GM23338 (cell line): ENCODE results near the gene ZNF74. TPM values are rescaled to one million over a fixed set of nuclear protein-coding genes. Genes with fewer than 3 reads are reported as not detected.

Source experiments
- ATAC-seq: fragments of 200-7000 bp; cut with Tn5 transposase; 3 replicates; pipeline ENCODE4 v1.9.1; 2020
- DNase-seq: peaks from one replicate; pipeline ENCODE4 v3.0.0-alpha.2; 2015; ENCODE audit warnings: low spot score
- H2AFZ ChIP-seq: fragments of 200-600 bp; sonication (generic); 2 replicates; pipeline ENCODE4 v1.8.0; 2016; ENCODE audit warnings: antibody characterized with exemption, mild to moderate bottlenecking, moderate library complexity
- H3F3A ChIP-seq: fragments of 200-600 bp; sonication (generic); replicated peaks from 2 replicates; pipeline ENCODE4 v1.8.0; 2017; ENCODE audit warnings: antibody characterized with exemption, mixed run types, low read depth
- H3K27ac ChIP-seq: fragments of 200-600 bp; sonication (generic); 2 replicates; pipeline ENCODE4 v1.6.1; 2016; ENCODE audit warnings: low read depth
- H3K27me3 ChIP-seq: fragments of 200-600 bp; sonication (generic); 2 replicates; pipeline ENCODE4 v1.8.0; 2016; ENCODE audit warnings: mild to moderate bottlenecking, mixed run types, moderate library complexity; ENCODE audit not compliant: insufficient read depth
- H3K36me3 ChIP-seq: fragments of 200-600 bp; sonication (generic); 2 replicates; pipeline ENCODE4 v1.8.0; 2016; ENCODE audit warnings: mild to moderate bottlenecking; ENCODE audit not compliant: insufficient read depth
- H3K4me1 ChIP-seq: fragments of 200-600 bp; sonication (generic); 2 replicates; pipeline ENCODE4 v1.8.0; 2016; ENCODE audit warnings: mild to moderate bottlenecking, moderate library complexity; ENCODE audit not compliant: insufficient read depth
- H3K4me2 ChIP-seq: fragments of 200-600 bp; sonication (generic); 2 replicates; pipeline ENCODE4 v1.7.1; 2017; ENCODE audit warnings: mixed run types
- H3K4me3 ChIP-seq: fragments of 200-600 bp; sonication (generic); 2 replicates; pipeline ENCODE4 v1.6.1; 2016; ENCODE audit warnings: mixed run types
- H3K79me2 ChIP-seq: fragments of 200-600 bp; sonication (generic); replicated peaks from 2 replicates; pipeline ENCODE4 v1.8.0; 2017; ENCODE audit warnings: mild to moderate bottlenecking; ENCODE audit not compliant: insufficient read depth
- H3K9me2 ChIP-seq: fragments of 200-600 bp; sonication (generic); 2 replicates; pipeline ENCODE4 v1.8.0; 2017; ENCODE audit not compliant: insufficient read depth
- H4K20me1 ChIP-seq: fragments of 200-600 bp; sonication (generic); replicated peaks from 2 replicates; pipeline ENCODE4 v1.8.0; 2017; ENCODE audit warnings: mild to moderate bottlenecking; ENCODE audit not compliant: insufficient read depth
- H3K27ac Mint-ChIP-seq: 2 replicates; pipeline ENCODE4 v1.8.0; 2020; ENCODE audit warnings: inconsistent platforms, mild to moderate bottlenecking, moderate library complexity, mixed read lengths
- H3K27me3 Mint-ChIP-seq: 3 replicates; pipeline ENCODE4 v1.8.0; 2022; ENCODE audit warnings: low read depth, mild to moderate bottlenecking, moderate library complexity, mixed read lengths, inconsistent platforms; ENCODE audit not compliant: insufficient read depth, poor library complexity
- H3K36me3 Mint-ChIP-seq: 3 replicates; pipeline ENCODE4 v1.8.0; 2021; ENCODE audit warnings: low read depth, mild to moderate bottlenecking, inconsistent platforms, moderate library complexity, mixed read lengths
- H3K4me1 Mint-ChIP-seq: 3 replicates; pipeline ENCODE4 v1.8.0; 2020; ENCODE audit warnings: mild to moderate bottlenecking, inconsistent platforms, mixed read lengths
- H3K4me3 Mint-ChIP-seq: 3 replicates; pipeline ENCODE4 v1.8.0; 2021; ENCODE audit warnings: moderate library complexity, mild to moderate bottlenecking, inconsistent platforms, mixed read lengths
- H3K9me3 Mint-ChIP-seq: 3 replicates; pipeline ENCODE4 v1.8.0; 2020; ENCODE audit warnings: moderate library complexity, mild to moderate bottlenecking, inconsistent platforms, mixed read lengths
- CREB1 ChIP-seq: fragments of 250-450 bp; sonication (Bioruptor Pico); IDR thresholded peaks from 2 replicates; pipeline ENCODE4 v1.5.0; 2020; ENCODE audit warnings: low read depth, mild to moderate bottlenecking, moderate library complexity
- CTCF ChIP-seq, 2 experiments: fragments of 200-600 bp in 1 of 2; sonication (generic) in 1 of 2; conservative IDR thresholded peaks; 2 replicates each; pipeline versions ENCODE4 v1.5.1 to v1.6.1; 2016 to 2017; ENCODE audit warnings: antibody characterized with exemption in 2 of 2, low read depth in 2 of 2, mild to moderate bottlenecking in 2 of 2, moderate library complexity in 1 of 2
- ETS1 ChIP-seq: IDR thresholded peaks from 2 replicates; pipeline ENCODE4 v1.6.1; 2016; ENCODE audit warnings: antibody characterized with exemption
- EZH2 ChIP-seq: fragments of 200-600 bp; sonication (generic); IDR thresholded peaks from one replicate; pipeline ENCODE4 v1.8.0; 2017; ENCODE audit warnings: antibody characterized with exemption, mild to moderate bottlenecking, low read depth; ENCODE audit not compliant: unreplicated experiment
- EZH2phosphoT487 ChIP-seq: fragments of 200-600 bp; sonication (generic); IDR thresholded peaks from one replicate; pipeline ENCODE4 v1.8.1; 2018; ENCODE audit warnings: antibody characterized with exemption; ENCODE audit not compliant: unreplicated experiment
- JUNB ChIP-seq: IDR thresholded peaks from one replicate; pipeline ENCODE4 v1.6.1; 2016; ENCODE audit warnings: antibody characterized with exemption; ENCODE audit not compliant: unreplicated experiment
- NANOG ChIP-seq: IDR thresholded peaks from 2 replicates; pipeline ENCODE4 v1.6.1; 2016; ENCODE audit warnings: antibody characterized with exemption, borderline replicate concordance
- POLR2AphosphoS5 ChIP-seq: IDR thresholded peaks from 2 replicates; pipeline ENCODE4 v1.6.1; 2016; ENCODE audit warnings: antibody characterized with exemption, low read depth
- REST ChIP-seq: IDR thresholded peaks from one replicate; pipeline ENCODE4 v1.6.1; 2018; ENCODE audit warnings: antibody characterized with exemption; ENCODE audit not compliant: unreplicated experiment
- STAT1 ChIP-seq: IDR thresholded peaks from one replicate; pipeline ENCODE4 v1.6.1; 2016; ENCODE audit warnings: antibody characterized with exemption; ENCODE audit not compliant: unreplicated experiment
- ZNF114 ChIP-seq: fragments of 250-450 bp; sonication (Bioruptor Pico); IDR thresholded peaks from 2 replicates; pipeline ENCODE4 v1.5.0; 2020; ENCODE audit warnings: mild to moderate bottlenecking, moderate library complexity
- ZNF331 ChIP-seq: fragments of 250-450 bp; sonication (Bioruptor Pico); IDR thresholded peaks from 2 replicates; pipeline ENCODE4 v1.5.0; 2020; ENCODE audit warnings: low read depth, mild to moderate bottlenecking, moderate library complexity
- polyA plus RNA-seq: library from polyadenylated mRNA; unstranded; fragments of >200 nt; fragmentation: Nextera tagmentation; extraction: Ambion mirVana; gene quantifications from 2 replicates; pipeline ENCODE4 v1.2.1, GENCODE V29; 2016
- total RNA-seq: library from RNA; depleted of rRNA; stranded (reverse); fragments of >200 nt; shearing (Covaris generic); gene quantifications from 2 replicates; pipeline ENCODE4 v1.2.3, GENCODE V29; 2014
- TF ChIP-seq, protein P1 (sequence below): fragments of 250-450 bp; sonication (Bioruptor Pico); IDR thresholded peaks from 2 replicates; pipeline ENCODE4 v1.5.0; 2020; ENCODE audit warnings: mild to moderate bottlenecking, moderate library complexity

ZNF74 gene
- total and polyA plus RNA-seq, 2 experiments from 2014 or later = 16.1 to 94.0 TPM

GRCh38 chr22:20451920-20452319, 58.0 kb downstream of the ZNF74 start (continued):
- TF ChIP-seq EZH2phosphoT487 (no peak), JUNB (no peak), POLR2AphosphoS5 (no peak)

DNA sequence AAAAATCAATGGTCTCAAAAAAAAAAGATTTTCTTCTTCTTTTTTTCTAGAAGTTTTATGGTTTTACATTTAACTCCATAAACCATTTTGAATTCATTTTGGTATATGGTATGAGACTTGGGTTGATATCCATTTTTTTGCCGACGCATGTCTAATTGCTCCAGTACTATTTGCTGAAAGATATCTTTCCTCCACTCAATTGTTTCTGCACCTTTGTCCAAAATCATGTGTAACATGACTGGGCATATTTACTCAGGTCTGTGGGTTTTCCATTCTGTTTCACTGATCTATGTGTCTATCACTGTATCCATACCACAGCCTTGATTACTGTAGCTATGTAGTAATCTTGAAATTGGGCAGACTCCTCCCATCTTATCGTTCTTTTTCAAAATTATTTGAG, 59.3 kb downstream of the ZNF74 start:
- Mint-ChIP-seq H3K9me3 (no peaks in the 10 kb centered on the region), H3K27ac (no peak overlapping the region), H3K4me1 (peaks cover 9% of the 10 kb centered on the region), H3K27me3 (peaks cover 14% of the 10 kb centered on the region), H3K36me3 (no peaks in the 10 kb centered on the region), H3K4me3 (no peak overlapping the region)
- Histone ChIP-seq H3F3A (no peaks in the 10 kb centered on the region), H3K27ac (no peak overlapping the region), H3K4me1 (no peaks in the 10 kb centered on the region), H3K4me2 (no peak overlapping the region), H3K9me2 (no peaks in the 10 kb centered on the region), H3K4me3 (no peak overlapping the region), H3K27me3 (peaks cover 4% of the 10 kb centered on the region; the same call in 1 of the 2 replicates), H2AFZ (no peak overlapping the region), H3K36me3 (no peaks in the 10 kb centered on the region), H3K79me2 (no peaks in the 10 kb centered on the region), H4K20me1 (no peaks in the 10 kb centered on the region; the same call in 1 of the 2 replicates)
- TF ChIP-seq EZH2 (no peak), NANOG (no peak), ZNF114 (no peak), ETS1 (no peak), POLR2AphosphoS5 (no peak), ZNF331 (CRISPR knock-in tag) (no peak), CREB1 (CRISPR knock-in tag) (no peak), STAT1 (no peak), EZH2phosphoT487 (no peak), REST (no peak), CTCF (conservative IDR thresholded peaks at IDR 0.05; ENCODE audit: low read depth in 2 of 2) (no peak)
- TF ChIP-seq, protein P1, sequence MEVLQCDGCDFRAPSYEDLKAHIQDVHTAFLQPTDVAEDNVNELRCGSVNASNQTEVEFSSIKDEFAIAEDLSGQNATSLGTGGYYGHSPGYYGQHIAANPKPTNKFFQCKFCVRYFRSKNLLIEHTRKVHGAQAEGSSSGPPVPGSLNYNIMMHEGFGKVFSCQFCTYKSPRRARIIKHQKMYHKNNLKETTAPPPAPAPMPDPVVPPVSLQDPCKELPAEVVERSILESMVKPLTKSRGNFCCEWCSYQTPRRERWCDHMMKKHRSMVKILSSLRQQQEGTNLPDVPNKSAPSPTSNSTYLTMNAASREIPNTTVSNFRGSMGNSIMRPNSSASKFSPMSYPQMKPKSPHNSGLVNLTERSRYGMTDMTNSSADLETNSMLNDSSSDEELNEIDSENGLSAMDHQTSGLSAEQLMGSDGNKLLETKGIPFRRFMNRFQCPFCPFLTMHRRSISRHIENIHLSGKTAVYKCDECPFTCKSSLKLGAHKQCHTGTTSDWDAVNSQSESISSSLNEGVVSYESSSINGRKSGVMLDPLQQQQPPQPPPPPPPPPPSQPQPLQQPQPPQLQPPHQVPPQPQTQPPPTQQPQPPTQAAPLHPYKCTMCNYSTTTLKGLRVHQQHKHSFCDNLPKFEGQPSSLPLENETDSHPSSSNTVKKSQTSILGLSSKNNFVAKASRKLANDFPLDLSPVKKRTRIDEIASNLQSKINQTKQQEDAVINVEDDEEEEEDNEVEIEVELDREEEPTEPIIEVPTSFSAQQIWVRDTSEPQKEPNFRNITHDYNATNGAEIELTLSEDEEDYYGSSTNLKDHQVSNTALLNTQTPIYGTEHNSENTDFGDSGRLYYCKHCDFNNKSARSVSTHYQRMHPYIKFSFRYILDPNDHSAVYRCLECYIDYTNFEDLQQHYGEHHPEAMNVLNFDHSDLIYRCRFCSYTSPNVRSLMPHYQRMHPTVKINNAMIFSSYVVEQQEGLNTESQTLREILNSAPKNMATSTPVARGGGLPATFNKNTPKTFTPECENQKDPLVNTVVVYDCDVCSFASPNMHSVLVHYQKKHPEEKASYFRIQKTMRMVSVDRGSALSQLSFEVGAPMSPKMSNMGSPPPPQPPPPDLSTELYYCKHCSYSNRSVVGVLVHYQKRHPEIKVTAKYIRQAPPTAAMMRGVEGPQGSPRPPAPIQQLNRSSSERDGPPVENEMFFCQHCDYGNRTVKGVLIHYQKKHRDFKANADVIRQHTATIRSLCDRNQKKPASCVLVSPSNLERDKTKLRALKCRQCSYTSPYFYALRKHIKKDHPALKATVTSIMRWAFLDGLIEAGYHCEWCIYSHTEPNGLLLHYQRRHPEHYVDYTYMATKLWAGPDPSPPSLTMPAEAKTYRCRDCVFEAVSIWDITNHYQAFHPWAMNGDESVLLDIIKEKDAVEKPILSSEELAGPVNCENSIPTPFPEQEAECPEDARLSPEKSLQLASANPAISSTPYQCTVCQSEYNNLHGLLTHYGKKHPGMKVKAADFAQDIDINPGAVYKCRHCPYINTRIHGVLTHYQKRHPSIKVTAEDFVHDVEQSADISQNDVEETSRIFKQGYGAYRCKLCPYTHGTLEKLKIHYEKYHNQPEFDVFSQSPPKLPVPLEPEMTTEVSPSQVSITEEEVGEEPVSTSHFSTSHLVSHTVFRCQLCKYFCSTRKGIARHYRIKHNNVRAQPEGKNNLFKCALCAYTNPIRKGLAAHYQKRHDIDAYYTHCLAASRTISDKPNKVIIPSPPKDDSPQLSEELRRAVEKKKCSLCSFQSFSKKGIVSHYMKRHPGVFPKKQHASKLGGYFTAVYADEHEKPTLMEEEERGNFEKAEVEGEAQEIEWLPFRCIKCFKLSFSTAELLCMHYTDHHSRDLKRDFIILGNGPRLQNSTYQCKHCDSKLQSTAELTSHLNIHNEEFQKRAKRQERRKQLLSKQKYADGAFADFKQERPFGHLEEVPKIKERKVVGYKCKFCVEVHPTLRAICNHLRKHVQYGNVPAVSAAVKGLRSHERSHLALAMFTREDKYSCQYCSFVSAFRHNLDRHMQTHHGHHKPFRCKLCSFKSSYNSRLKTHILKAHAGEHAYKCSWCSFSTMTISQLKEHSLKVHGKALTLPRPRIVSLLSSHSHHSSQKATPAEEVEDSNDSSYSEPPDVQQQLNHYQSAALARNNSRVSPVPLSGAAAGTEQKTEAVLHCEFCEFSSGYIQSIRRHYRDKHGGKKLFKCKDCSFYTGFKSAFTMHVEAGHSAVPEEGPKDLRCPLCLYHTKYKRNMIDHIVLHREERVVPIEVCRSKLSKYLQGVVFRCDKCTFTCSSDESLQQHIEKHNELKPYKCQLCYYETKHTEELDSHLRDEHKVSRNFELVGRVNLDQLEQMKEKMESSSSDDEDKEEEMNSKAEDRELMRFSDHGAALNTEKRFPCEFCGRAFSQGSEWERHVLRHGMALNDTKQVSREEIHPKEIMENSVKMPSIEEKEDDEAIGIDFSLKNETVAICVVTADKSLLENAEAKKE = no peak
- DNase-seq (no peak), ATAC-seq (no peak)
